IPS DF 4.7 (cell line): ENCODE results near the gene ALPG.

ENCODE experiments used
- DNase-seq: peaks from one replicate; pipeline ENCODE4 v3.0.0-alpha.2; 2013; ENCODE audit warnings: low spot score; ENCODE audit errors: extremely low read depth

ALPG gene

GRCh38 chr2:232456296-232457120, 49.9 kb downstream of the ALPG start:
- no peak for DNase-seq

GRCh38 chr2:232457121-232458011, 50.7 kb downstream of the ALPG start:
- no peak for DNase-seq

GRCh38 chr2:232458051-232458660, 51.5 kb downstream of the ALPG start:
- no peak for DNase-seq

GRCh38 chr2:232458661-232459418, 52.2 kb downstream of the ALPG start:
- no peak for DNase-seq

GRCh38 chr2:232459419-232460035, 52.9 kb downstream of the ALPG start:
- no peak for DNase-seq

- no peak for DNase-seq
Observed at GRCh38 chr2:232460171-232460570, 53.5 kb downstream of the ALPG start.
